ENCODE measurements around the gene LYPD3. TPM values are rescaled to one million over a fixed set of nuclear protein-coding genes. Genes with fewer than 3 reads are reported as not detected.

The LYPD3 gene
- total RNA-seq, 1 donor from 2014 or later, result 17.6 TPM

DNA sequence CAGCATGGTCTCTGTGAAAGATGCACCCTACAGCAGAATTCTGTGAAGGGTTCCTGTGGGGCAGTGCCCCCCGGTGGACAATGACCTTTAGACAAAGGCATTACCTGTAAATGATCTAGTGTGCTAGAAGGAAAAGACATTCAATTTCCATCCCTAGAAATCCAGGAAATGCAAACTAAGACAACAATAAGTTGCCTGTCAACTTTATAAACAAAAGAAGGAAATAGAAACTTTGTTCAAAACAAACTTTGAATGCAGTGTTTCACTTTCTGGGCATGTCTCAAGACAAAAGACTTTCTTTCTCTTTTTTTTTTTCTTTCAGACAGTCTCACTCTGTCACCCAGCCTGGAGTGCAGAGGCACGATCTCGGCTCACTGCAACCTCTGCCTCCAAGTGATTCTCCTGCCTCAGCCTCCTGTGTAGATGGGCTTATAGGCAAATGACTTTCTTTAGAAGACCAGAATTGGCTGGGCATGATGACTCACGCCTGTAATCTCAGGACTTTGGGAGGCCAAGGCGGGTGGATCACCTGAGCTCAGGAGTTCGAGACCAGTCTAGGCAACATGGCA is 35.2 kb downstream of the LYPD3 start:
- peak; percentile 57 for DNase-seq

DNA sequence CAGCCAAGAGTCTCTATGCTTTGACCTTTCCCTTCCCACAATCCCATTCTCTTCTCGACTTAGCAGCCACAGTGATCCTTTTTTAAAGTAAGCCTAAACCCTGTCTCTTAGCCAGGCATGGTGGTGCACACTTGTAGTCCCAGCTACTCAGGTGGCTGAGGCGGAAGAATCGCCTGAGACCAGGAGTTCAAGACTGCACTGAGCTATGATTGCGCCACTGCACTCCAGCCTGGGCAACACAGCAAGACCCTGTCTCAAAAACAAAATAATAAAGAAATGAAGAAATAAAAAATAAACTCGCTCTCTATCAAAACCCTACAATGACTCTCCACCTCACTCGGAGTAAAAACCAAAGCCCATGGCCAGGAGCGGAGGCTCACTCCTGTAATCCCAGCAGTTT is 36.0 kb downstream of the LYPD3 start:
- no peak for DNase-seq

DNA sequence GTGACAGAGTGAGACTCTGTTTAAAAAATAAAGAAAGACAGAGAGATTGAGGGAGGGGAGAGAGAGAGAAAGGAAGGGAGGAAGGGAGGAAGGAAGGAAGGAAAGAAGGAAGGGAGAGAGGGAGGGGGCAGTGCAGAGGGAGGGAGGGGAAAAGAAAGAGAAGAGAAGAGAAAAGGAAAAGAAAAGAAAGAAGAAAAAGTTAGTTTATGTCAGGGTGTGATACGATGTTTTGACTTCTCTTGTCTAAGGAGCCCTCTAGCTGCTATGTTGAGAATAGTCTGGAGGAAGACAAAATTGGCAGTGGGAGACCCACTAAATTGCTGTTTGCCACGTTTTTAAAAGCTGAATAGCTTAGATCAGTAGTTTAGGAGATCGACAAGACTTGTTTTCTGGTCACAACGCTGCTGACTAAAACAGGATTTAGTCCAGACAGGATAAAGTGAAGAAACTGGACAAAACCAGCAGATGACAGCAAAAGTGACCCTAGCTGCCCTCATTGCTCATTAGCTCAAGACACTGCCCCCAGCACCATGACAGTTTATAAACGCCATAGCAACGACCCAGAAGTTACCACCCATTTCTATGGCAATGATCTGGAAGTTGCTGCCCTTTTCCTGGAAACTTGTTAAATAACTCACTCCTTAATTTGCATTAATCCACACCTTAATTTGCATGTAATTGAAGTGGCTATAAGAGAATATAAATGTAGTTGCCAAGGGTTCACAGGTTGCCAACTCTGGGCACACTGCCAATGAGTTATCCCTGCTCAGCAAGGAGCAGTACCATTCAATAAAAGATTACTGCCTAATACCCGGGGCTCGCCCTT is 39.6 kb downstream of the LYPD3 start:
- DNase-seq, result peak; percentile 28

DNA sequence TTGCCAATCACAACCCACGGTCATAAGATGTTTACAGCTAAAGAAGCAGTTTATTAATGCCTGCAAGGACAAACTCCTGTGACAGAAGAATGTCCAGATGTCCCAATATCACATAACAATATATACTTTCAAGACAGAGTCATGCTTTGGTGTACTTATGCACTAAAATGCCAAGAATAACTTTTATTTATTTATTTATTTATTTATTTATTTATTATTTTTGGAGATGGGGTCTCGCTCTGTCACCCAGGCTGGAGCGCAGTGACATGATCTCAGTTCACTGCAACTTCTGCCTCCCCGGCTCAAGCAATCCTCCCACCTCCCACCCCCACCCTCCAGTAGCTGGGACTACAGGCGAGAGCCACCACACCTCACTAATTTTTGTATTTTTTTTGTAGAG is 41.6 kb downstream of the LYPD3 start:
- DNase-seq, result no peak

DNA sequence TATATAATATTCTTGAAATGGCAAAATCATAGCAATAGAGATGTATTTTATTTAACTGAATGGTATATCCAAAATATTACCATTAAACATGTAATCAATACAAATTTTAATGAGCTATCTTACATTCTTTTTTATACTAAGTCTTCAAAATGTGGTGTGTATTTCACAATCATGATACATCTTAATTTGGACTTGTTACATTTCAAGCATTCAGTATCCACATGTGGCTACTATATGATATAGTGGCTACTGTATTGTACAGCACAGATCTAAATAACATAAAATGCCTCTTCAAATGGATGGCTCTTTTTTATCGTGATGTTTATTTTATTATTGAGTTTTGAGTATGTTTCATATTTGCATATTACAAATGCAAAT is 42.7 kb downstream of the LYPD3 start:
- DNase-seq, result no peak

DNA sequence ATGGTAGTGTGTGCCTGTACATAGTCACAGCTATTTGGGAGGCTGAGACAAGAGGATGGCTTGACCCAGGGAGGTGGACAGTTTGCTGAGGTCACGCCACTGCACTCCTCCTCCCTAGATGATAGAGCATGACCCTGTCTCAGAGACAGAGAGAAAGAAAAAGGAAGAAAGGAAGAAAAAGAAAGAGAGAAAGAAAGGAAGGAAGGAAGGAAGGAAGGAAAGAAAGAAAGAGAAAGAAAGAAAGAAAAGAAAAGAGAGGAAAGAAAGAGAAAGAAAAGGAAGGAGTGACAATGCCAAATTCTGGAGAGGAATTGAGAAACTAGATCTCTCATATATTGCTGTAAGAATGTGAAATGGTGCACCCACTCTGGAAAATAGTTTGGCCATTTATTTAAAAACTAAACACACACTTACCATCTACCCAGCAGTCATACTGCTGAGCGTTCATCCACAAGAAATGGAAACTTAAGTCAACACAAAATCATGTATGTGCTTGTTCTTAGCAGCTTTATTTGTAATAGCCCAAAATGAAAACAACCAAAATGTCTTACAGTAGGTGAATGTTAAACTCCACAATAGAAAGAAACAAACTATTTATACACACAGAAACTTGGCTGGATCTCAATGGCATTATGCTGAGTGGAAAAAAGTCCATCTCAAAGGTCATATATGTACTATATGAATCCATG is 43.3 kb downstream of the LYPD3 start:
- DNase-seq, result no peak

DNA sequence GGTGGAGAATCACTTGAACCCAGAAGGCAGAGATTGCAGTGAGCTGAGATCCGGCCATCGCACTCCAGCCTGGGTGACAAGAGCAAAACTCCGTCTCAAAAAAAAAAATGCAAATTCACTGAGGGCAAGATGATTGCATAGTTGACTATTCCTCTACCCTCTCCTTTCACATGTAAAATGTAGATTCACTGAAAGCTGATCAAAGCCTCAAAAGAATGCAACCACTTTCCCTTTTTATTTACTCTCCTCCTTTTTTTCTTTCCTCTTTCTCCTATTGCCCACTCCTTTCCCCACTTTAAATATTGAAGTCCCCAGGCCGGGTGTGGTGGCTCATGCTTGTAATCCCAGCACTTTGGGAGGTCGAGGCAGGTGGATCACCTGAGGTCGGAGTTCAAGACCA is 44.5 kb downstream of the LYPD3 start:
- no peak for DNase-seq

DNA sequence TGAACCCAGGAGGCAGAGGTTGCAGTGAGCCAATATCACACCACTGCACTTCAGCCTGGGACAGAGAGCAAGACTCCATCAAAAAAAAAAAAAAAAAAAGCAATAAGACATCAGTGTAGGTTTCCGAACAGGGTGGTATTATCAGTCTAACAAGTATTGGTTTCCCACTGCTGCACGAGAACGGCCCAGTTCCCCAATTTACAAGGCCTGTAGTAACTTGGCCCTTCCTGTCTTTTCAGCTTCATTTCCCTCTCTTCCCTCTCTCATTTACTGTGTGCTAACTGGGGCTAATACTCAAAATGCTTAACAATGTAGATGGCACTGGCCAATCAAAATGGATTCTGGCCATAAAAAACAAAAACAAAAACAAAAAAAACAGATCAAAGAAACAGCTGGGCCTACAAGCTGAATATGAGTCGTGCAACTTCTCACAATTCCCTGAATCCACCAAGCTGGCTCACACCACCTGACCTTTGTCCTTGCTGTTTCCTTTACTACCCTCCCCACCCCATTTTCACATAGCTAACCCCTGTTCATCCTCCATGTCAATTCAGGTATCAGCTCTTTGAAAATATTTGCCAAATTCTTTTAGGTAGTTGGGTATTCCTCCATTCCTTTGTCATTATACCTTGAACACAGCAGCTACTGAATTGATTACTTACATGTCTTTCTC is 48.3 kb downstream of the LYPD3 start:
- no peak for DNase-seq

DNA sequence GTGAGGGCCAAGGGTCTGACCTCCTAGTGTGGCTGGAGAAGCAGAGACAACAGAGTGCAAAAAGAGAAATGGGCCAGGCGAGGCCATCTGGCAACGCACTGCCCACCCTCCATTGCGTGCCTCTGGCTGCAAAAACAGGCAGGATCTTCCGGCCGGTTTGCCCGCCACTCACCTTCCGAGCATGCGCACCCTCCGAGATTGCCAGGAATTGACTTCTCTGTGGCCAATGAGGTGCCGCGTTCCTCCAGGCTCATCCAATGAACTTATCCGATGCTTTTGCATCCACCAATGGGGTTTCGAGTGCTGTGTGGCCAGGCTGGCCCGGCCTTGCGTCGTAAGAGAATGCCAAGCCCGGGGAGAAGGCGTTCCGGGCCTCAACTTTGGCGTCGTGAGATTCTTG is 50.9 kb downstream of the LYPD3 start, which contains the start of gene TEX101:
TEX101 (plus strand) TSS at position 337 of the 400 bp plus-strand sequence. CDS start 1,030 bp downstream, outside the sequence.
- no peak for DNase-seq

DNA sequence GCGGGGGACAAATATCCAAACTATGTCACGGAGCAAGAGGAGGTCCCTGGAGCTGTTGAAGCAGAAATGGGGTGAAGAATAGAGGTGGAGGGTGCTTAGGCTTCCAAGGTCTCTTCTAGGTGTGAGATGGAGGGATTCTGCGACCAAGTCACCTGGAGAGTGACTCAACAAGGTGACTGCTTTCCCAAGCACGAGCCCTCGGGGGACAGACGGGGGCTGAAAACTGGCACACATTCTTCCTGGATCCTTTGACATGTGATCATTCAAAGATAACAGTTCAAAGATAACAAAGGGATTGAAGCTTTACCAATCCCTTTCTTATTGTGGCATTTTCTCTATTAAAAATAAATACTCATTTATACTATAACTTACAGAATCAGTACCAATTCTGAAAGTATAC is 53.0 kb downstream of the LYPD3 start:
- DNase-seq, result no peak

Other genes starting within 250 kb of the LYPD3 start
- gene PSG9, start 196.1 kb downstream of the LYPD3 start, total RNA-seq, result not detected
- 3.3 TPM for gene CD177, start 111.9 kb downstream of the LYPD3 start, total RNA-seq
- not detected for gene TEX101, start 50.7 kb downstream of the LYPD3 start, total RNA-seq
- 24.6 TPM for gene PHLDB3, start 39.1 kb upstream of the LYPD3 start, total RNA-seq
- gene ETHE1, start 61.6 kb upstream of the LYPD3 start, total RNA-seq, result 28.2 TPM
- 0.41 TPM for gene ZNF575, start 67.6 kb upstream of the LYPD3 start, total RNA-seq
- gene XRCC1, start 109.9 kb upstream of the LYPD3 start, total RNA-seq, result 10.5 TPM
- 2.7 TPM for gene PINLYP, start 110.2 kb upstream of the LYPD3 start, total RNA-seq
- gene IRGQ, start 130.5 kb upstream of the LYPD3 start, total RNA-seq, result 26.0 TPM
- gene ZNF576, start 131.0 kb upstream of the LYPD3 start, total RNA-seq, result 8.8 TPM
- gene SRRM5, start 146.5 kb upstream of the LYPD3 start, total RNA-seq, result not detected
- gene ZNF428, start 154.0 kb upstream of the LYPD3 start, total RNA-seq, result 22.9 TPM
- 10.3 TPM for gene CADM4, start 174.2 kb upstream of the LYPD3 start, total RNA-seq
- 8.1 TPM for gene PLAUR, start 204.6 kb upstream of the LYPD3 start, total RNA-seq